HG03432 (cell line): ENCODE results near the gene OR6K3.
"Not testable (repeated sequence)": the region's sequence is repeated elsewhere in the genome, so short reads cannot be mapped to it uniquely, and the experiment has no call there.

Experiments used
- ATAC-seq: cut with Tn5 transposase; IDR thresholded peaks from one replicate; pipeline ENCODE4 v1.9.1; 2021; ENCODE audit warnings: mild to moderate bottlenecking, moderate library complexity; ENCODE audit not compliant: unreplicated experiment

The OR6K3 gene, protein sequence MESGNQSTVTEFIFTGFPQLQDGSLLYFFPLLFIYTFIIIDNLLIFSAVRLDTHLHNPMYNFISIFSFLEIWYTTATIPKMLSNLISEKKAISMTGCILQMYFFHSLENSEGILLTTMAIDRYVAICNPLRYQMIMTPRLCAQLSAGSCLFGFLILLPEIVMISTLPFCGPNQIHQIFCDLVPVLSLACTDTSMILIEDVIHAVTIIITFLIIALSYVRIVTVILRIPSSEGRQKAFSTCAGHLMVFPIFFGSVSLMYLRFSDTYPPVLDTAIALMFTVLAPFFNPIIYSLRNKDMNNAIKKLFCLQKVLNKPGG

GRCh38 chr1:158720620-158721019, at the start of gene OR6K3:
Gene OR6K3 (minus strand): TSS chr1:158720720. CDS start chr1:158718115, 2,605 bp downstream.
- no peak for ATAC-seq

DNA sequence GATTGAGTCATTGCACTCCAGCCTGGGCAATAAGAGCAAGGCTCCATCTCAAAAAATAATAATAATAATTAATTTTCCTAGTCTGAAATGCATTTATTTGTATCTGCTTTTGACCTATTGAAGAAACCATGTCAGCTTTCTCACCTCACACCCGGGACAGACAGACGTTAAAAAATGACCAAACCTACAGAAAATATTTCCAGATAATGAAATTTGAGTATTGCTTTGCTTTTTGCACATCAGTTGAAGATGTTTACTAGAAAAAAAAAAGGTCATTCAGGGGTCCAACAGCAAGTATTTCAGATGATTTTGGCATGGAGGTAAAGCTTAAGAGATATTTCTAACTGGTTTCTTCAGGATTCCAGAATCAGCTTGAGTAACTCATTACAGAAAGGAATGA, 33.9 kb upstream of the OR6K3 start, which contains the start of gene OR6K6:
Gene OR6K6 (plus strand): TSS at position 301 of the 400 bp plus-strand sequence. CDS start 168 bp downstream, outside the sequence.
- ATAC-seq = no peak

GRCh38 chr1:158752155-158752712, 31.7 kb upstream of the OR6K3 start:
- ATAC-seq = no peak

- ATAC-seq = no peak
These were observed 15.3 kb upstream of the OR6K3 start for GRCh38 chr1:158735848-158736247.

GRCh38 chr1:158732524-158732923, 12.0 kb upstream of the OR6K3 start:
- ATAC-seq = no peak

GRCh38 chr1:158731707-158732106, 11.2 kb upstream of the OR6K3 start:
- ATAC-seq = no peak

DNA sequence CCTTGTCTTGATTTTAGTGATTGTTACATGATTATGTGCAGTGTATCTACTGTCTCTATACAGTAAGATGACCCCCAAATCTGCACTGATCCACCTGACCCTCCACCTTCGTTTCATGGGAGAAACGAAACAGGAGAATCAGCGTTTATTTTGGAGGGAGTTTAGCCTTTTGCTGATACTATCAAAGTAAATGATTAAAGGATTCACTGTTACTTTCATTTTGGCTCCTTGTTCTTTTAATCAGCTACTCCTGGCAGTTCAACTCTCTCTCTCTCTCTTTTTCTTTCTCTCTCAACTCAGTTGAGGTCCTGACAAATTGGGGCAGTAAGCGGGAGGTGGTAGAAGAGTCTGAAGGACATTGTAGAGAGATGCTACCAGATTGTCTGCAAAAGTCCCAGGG, 9.9 kb upstream of the OR6K3 start:
- no peak for ATAC-seq

DNA sequence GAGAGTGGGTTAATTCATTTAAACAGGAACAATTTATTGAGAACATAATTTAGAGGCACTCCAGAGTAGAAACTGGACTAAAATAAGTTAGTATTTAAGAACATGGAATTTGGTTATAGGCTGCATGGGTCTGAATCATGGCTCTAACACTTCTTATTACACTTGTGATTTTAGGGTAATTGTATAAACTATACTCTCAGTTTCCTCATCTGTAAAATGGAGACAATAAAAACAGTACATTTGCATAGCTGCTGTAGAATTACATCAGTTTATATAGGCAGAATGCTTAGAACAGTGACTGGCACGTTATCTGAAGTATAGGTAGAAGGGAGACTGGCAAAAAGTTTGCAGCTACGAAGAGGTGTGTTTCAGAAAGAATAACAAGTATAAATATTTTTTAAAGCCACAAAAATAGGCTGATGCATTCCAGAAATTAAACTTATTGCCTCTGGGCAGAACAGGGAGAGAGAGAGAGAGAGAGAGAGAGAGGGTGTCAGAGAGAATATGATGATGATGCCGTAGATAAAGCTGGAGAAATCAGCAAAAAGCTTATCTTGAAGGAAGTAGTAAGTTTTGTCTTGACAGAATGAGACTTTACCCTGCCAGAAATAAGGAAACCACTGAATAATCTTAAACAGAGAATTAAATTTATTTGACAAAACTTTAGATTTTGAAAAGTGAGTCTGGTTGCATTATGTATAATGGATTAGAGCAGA, 8.1 kb upstream of the OR6K3 start:
- no peak for ATAC-seq

DNA sequence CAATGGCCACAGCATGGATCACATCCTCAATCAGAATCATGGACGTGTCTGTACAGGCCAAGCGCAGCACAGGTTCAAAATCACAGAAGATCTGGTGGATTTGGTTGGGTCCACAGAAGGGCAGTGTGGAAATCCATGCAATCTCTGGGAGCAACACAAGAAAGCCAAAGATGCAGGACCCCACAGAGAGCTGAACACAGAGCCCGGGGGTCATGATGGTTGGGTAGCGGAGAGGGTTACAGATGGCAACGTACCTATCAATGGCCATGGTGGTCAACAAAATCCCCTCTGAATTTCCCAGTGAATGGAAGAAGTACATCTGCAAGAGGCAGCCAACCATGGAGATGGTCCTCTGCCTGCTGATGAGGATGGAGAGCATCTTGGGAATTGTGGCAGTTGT, 3.9 kb upstream of the OR6K3 start:
- no peak for ATAC-seq

GRCh38 chr1:158719664-158720063, 856 bp downstream of the OR6K3 start:
- no peak for ATAC-seq

- no peak for ATAC-seq
These were observed 3.2 kb downstream of the OR6K3 start for GRCh38 chr1:158717344-158717743.

- ATAC-seq = peak; percentile 91
These were observed 4.2 kb downstream of the OR6K3 start for GRCh38 chr1:158716335-158716734.

DNA sequence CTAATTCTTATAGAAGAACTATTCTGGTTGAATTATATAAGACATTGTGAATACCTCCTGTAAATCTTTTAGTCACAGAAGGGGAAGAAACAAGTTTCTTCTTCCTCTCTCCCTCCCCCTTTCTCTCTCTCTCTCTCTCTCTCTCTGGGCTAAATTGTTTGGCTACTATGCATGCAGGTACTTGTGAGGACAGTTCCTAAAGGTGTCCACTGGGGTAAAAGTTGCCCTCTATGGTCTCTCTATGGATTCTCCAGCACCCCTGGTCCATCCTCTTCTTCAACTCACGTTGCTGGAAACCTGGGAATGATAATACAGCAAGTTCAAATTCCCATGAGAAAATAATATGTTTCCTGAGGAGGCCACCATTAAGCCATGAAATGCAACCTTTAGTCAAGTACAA, 5.8 kb downstream of the OR6K3 start:
- no peak for ATAC-seq

- no peak for ATAC-seq
These were observed 9.4 kb downstream of the OR6K3 start for GRCh38 chr1:158711098-158711497.

- no peak for ATAC-seq
These were observed 14.4 kb downstream of the OR6K3 start for GRCh38 chr1:158706096-158706495.

GRCh38 chr1:158700552-158700951, 20.0 kb downstream of the OR6K3 start, which contains the start of gene OR6K2:
Gene OR6K2 (minus strand): TSS chr1:158700652. CDS start chr1:158700652, 0 bp downstream.
- ATAC-seq = no peak

- no peak for ATAC-seq
These were observed 25.9 kb downstream of the OR6K3 start for GRCh38 chr1:158694596-158694995.

DNA sequence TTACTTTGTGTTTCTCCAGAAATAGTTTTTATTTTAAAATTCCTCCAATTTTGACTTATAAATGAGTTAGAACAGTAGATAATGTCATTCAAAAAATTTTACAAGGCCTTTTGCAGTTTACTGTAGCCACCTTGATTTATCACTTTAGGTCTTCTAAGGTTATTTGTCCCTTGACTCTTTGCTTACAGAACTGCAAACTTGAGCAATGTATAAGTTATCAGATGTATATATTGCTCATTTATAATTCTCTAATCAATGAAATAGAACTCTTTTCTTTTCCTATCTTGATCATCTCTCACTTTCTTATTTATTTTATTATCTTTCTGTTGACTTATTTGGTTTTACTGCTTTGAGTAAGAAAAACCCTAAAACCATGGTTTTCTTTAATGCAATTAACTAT, 28.2 kb downstream of the OR6K3 start:
- no peak for ATAC-seq

DNA sequence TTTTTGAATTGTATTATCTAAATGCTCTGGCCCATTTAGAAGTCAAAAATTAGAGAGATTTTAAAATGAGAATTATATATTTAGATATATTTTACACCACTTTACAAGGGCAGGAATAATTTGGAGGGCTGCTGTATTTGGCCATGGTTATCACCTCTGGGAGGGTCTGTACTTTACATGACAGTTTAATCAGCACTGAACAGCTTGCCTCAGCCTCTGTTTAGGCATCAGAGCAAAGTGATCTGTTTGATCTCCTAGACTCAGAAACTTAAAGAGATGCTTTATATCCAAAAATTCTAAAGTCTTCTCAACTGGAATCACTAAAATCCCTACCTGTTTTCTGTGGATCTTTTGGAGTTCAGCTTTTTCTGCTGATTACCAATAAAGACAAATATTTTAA, 28.6 kb downstream of the OR6K3 start:
- no peak for ATAC-seq

DNA sequence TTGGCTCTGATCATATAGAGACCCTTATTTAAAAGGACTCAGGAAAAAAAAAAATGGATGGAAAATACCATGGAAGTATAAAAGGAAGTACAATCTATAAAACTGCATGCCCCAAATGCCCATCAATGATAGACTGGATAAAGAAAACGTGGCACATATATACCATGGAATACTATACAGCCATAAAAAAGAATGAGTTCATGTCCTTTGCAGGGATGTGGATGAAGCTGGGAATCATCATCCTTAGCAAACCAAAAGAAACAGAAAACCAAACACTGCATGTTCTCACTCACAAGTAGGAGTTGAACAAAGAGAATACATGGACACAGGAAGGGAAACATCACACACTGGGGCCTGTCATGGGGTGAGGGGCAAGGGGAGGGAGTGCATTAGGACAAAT, 29.4 kb downstream of the OR6K3 start:
- not testable (repeated sequence) for ATAC-seq

DNA sequence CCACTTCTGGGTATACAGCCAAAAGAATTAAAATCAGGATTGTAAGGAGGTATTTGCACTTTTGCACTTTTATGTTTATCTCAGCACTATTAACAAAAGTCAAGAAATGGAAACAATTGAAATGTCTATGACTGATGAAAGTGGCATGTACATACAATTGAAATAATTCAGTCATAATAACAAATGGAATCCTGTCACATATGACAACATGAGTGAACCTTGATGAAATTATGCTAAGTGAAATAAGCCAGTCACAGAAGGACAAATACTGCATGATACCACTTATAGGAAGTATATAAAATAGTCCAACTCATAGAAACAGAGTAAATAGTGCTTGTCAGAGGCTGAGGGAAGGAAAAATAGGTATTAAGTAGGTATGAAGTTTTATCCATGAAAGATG, 30.6 kb downstream of the OR6K3 start:
- ATAC-seq = no peak

DNA sequence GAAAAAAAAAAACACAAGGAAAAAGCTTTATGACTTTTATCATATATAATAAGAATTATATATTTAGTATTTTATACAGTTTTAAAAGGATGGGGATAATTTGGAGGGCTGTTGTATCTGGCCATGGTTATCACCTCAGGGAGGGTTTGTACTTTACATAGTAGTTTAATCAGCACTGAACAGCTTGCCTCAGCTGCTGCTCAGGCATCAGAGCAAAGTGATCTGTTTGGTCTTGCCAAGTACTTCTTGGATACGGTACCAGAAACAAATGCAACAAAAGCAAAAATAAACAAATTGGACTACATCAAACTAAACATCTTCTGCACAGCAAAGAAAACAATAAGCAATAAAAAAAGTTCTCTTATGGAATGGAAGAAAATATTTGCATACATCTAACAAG, 31.4 kb downstream of the OR6K3 start:
- no peak for ATAC-seq
